CD4-positive, alpha-beta memory T cell (primary cell): ENCODE data around the gene MOAP1. TPM values are rescaled to one million over a fixed set of nuclear protein-coding genes. Genes with fewer than 3 reads are reported as not detected.

Experiments
- CTCF ChIA-PET: fragments of 350-600 bp; sonication (Branson Sonifier 250); formaldehyde crosslinking; loops from one replicate; lab custom pipeline; 2021; ENCODE audit warnings: inconsistent platforms; ENCODE audit not compliant: partially characterized antibody; lab: Charles Lee
- POLR2A ChIA-PET: fragments of 350-600 bp; sonication (Branson Sonifier 250); formaldehyde crosslinking; loops from one replicate; lab custom pipeline; 2021; ENCODE audit not compliant: partially characterized antibody; lab: Charles Lee
- DNase-seq, 5 donors: peaks; one replicate each; pipeline versions ENCODE4 v3.0.0 to v3.0.0-alpha.2; 2020 to 2022; ENCODE audit warnings: mixed read lengths in 1 of 5
- H3K27ac ChIP-seq: one replicate; pipeline ENCODE4 v1.7.0; 2013; ENCODE audit warnings: low read depth, low read length
- H3K27me3 ChIP-seq: 2 replicates; pipeline ENCODE4 v1.7.0; 2013; ENCODE audit warnings: mild to moderate bottlenecking, low read length, moderate library complexity; ENCODE audit not compliant: insufficient read depth
- H3K36me3 ChIP-seq: 2 replicates; pipeline ENCODE4 v1.7.0; 2013; ENCODE audit warnings: mild to moderate bottlenecking, low read length, moderate library complexity; ENCODE audit not compliant: insufficient read depth
- H3K4me1 ChIP-seq: 2 replicates; pipeline ENCODE4 v1.7.0; 2013; ENCODE audit warnings: mild to moderate bottlenecking, low read length, moderate library complexity; ENCODE audit not compliant: insufficient read depth
- H3K4me3 ChIP-seq, 2 donors: one replicate each; pipeline ENCODE4 v1.7.0; 2013; ENCODE audit warnings: low read length in 2 of 2, mild to moderate bottlenecking in 1 of 2
- H3K9me3 ChIP-seq, 2 donors: one replicate each; pipeline ENCODE4 v1.7.0; 2013; ENCODE audit warnings: low read length in 2 of 2, control low read depth in 1 of 2; ENCODE audit not compliant: control insufficient read depth in 1 of 2
- H3K27ac Mint-ChIP-seq, 7 donors: one replicate each; pipeline ENCODE4 v1.8.0; 2020 to 2021; ENCODE audit warnings: mixed read lengths in 7 of 7, mild to moderate bottlenecking in 6 of 7, inconsistent platforms in 3 of 7, moderate library complexity in 3 of 7
- H3K27me3 Mint-ChIP-seq, 2 donors: one replicate each; pipeline ENCODE4 v1.8.0; 2020 to 2021; ENCODE audit warnings: mixed read lengths in 2 of 2
- H3K36me3 Mint-ChIP-seq, 2 donors: one replicate each; pipeline ENCODE4 v1.8.0; 2020 to 2021; ENCODE audit warnings: mixed read lengths in 2 of 2, inconsistent platforms in 1 of 2, mild to moderate bottlenecking in 1 of 2
- H3K4me1 Mint-ChIP-seq, 4 donors: one replicate each; pipeline ENCODE4 v1.8.0; 2020 to 2021; ENCODE audit warnings: mixed read lengths in 4 of 4, mild to moderate bottlenecking in 1 of 4
- H3K4me3 Mint-ChIP-seq, 8 donors: one replicate each; pipeline ENCODE4 v1.8.0; 2020 to 2021; ENCODE audit warnings: mixed read lengths in 8 of 8, mild to moderate bottlenecking in 7 of 8, moderate library complexity in 6 of 8, inconsistent platforms in 3 of 8
- H3K9me3 Mint-ChIP-seq, 8 donors: one replicate each; pipeline ENCODE4 v1.8.0; 2020 to 2021; ENCODE audit warnings: mixed read lengths in 8 of 8, mild to moderate bottlenecking in 5 of 8, inconsistent platforms in 3 of 8, moderate library complexity in 1 of 8
- intact Hi-C: fragments of 100-400 bp; cut with micrococcal nuclease; formaldehyde crosslinking; loops from one replicate; pipeline ENCODE4 v1.15.1; 2023
- polyA plus RNA-seq, 2 donors: library from polyadenylated mRNA; unstranded; fragments of 300-500 nt; fragmentation: Illumina TruSeq; gene quantifications; one replicate each; pipeline ENCODE4 v1.2.3, GENCODE V29; 2021
- total RNA-seq, 2 experiments: library from RNA; stranded (reverse); gene quantifications; one replicate each; pipeline ENCODE4 v1.2.3, GENCODE V29; 2021

MOAP1 gene
- total and polyA plus RNA-seq, 4 experiments from 2014 or later = 39.0 to 108 (median 49.7) TPM

DNA sequence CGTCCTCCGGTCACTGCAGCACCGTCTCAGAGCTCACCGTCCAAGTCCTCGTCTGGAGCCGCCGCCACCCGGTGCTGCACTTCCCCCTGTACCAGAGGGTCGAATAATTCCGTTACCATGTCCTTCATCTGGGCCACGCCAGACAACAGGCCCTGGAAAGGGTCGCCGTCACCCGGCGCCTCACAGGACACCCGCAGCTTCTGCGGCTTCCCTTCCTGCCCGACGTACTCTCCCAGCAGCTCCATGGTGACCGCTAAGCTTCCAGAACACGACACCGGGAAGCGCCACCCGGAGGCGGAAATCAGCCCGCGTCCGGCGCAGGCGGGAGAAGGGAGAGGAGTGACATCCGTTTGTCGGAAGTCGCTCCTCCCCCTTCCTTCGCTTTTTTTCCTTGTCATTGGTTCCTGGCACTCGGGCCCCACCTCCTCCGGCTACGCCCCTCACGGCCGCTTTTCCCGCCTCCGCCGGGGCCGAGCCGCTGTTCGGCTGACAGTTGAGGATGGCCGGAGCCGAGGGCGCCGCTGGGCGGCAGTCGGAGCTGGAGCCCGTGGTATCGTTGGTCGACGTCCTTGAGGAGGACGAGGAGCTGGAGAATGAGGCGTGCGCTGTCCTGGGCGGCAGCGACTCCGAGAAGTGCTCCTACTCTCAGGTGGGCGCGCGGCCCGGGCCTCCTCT is 22.2 kb upstream of the MOAP1 start, which contains the start of the genes GON7 and UBR7:
TSS of gene GON7 (minus strand) at position 273 of the 675 bp plus-strand sequence. CDS start at position 245, 28 bp downstream.
TSS of gene UBR7 (plus strand) at position 464 of the 675 bp plus-strand sequence. CDS start at position 500, 36 bp downstream.
- ChIA-PET CTCF (interaction anchor here (1.0 to 5.4 kb wide), 8 partner anchors 12 to 94 kb away, joined by 3 to 41 read pairs (median 7); partner anchors contain the start of genes LYSET and MOAP1), POLR2A (interaction anchor here (1.0 to 5.7 kb wide), 7 partner anchors 12 to 93 kb away, joined by 3 to 85 read pairs (median 5); partner anchors contain the start of genes ITPK1, LYSET and MOAP1)
- Mint-ChIP-seq H3K27me3 (no peaks in the 10 kb centered on the region), H3K4me1 (peaks cover 27 to 50% (median 38%) of the 10 kb centered on the region in 4 donors), H3K9me3 (no peaks in the 10 kb centered on the region), H3K4me3 (peak within 1 kb of the TSS; percentile 89 to 99 (median 97)), H3K36me3 (peaks cover 0 to 23% of the 10 kb centered on the region in 2 donors), H3K27ac (peak within 1 kb of the TSS; percentile 90 to 97 (median 96))
- H3K27me3 ChIP-seq = no peaks in the 10 kb centered on the region
- peak within 1 kb of the TSS; percentile 73 to 99 for H3K4me3 ChIP-seq
- intact Hi-C loops = loop anchor here (1.0 to 2.0 kb wide), 2 partner anchors 22 to 126 kb away; partner anchors contain the start of genes BTBD7 and LYSET
- H3K27ac ChIP-seq = peak within 1 kb of the TSS; percentile 77
- peak; percentile 81 to 91 (median 85) for DNase-seq
- H3K4me1 ChIP-seq = peaks cover 42% of the 10 kb centered on the region
- no peaks in the 10 kb centered on the region for H3K9me3 ChIP-seq
- H3K36me3 ChIP-seq = peaks cover 6% of the 10 kb centered on the region

DNA sequence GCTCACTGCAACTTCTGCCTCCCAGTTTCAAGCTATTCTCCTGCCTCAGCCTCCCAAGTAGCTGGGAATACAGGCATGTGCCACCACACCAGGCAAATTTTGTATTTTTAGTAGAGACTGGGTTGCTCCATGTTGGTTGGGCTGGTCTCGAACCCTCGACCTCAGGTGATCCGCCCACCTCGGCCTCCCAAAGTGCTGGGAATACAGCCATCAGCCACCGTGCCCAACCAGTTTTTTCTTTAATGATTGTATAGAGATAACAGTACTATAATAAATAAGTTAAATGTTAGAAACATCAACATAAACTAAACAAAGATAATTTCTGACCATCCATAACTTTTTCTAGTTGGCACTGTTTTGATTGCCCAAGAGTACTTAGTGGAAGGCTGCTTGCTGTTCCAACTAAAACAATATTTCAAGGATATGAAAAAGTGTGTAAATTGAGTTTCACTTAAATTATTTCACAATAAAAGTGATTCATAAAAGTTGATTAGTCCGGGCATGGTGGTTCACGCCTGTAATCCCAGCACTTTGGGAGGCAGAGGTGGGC is 16.5 kb upstream of the MOAP1 start:
- Mint-ChIP-seq H3K9me3 (no peaks in the 10 kb centered on the region), H3K36me3 (peaks cover 0 to 10% of the 10 kb centered on the region in 2 donors), H3K4me3 (no peak overlapping the region), H3K27ac (peak overlapping the region in 1 of 7 donors; percentile 47), H3K4me1 (peaks cover 14 to 27% (median 19%) of the 10 kb centered on the region in 4 donors), H3K27me3 (no peaks in the 10 kb centered on the region)
- ChIA-PET POLR2A (no interaction called here), CTCF (no interaction called here)
- H3K36me3 ChIP-seq = no peaks in the 10 kb centered on the region
- H3K4me1 ChIP-seq = peaks cover 19% of the 10 kb centered on the region
- no peak for DNase-seq
- H3K27me3 ChIP-seq = no peaks in the 10 kb centered on the region
- no peak overlapping the region for H3K4me3 ChIP-seq
- no peaks in the 10 kb centered on the region for H3K9me3 ChIP-seq
- no peak overlapping the region for H3K27ac ChIP-seq
- intact Hi-C loops = no loop called here

DNA sequence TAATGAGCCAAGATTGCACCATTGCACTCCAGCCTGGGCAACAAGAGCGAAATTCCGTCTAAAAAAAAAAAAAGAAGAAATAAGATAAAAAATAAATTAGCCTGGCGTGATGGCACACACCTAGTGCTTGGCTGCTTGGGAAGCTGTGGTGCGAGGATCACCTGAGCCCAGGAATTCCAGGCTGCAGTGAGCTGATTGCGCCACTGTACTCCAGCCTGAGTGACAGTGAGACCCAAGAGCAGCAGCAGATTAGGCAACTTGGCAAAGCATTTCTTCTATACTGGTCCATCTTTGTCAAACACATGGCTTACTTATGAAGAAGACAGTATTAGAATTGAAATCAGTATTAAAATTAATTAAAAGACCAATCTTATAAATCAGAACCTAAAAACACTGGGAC is 15.9 kb upstream of the MOAP1 start:
- intact Hi-C loops = no loop called here
- no peak overlapping the region for H3K27ac Mint-ChIP-seq
- no peaks in the 10 kb centered on the region for H3K9me3 Mint-ChIP-seq
- H3K4me1 Mint-ChIP-seq = peaks cover 10 to 20% (median 13%) of the 10 kb centered on the region in 4 donors
- Histone ChIP-seq H3K4me1 (peaks cover 13% of the 10 kb centered on the region), H3K4me3 (no peak overlapping the region), H3K27ac (no peak overlapping the region), H3K9me3 (no peaks in the 10 kb centered on the region), H3K36me3 (no peaks in the 10 kb centered on the region), H3K27me3 (no peaks in the 10 kb centered on the region)
- H3K27me3 Mint-ChIP-seq = no peaks in the 10 kb centered on the region
- H3K36me3 Mint-ChIP-seq = peaks cover 0 to 6% of the 10 kb centered on the region in 2 donors
- CTCF ChIA-PET = no interaction called here
- POLR2A ChIA-PET = interaction anchor here (1.4 kb wide), 1 partner anchor 17 kb away, joined by 3 read pairs; no protein-coding TSS in a partner anchor
- H3K4me3 Mint-ChIP-seq = no peak overlapping the region
- DNase-seq = no peak

DNA sequence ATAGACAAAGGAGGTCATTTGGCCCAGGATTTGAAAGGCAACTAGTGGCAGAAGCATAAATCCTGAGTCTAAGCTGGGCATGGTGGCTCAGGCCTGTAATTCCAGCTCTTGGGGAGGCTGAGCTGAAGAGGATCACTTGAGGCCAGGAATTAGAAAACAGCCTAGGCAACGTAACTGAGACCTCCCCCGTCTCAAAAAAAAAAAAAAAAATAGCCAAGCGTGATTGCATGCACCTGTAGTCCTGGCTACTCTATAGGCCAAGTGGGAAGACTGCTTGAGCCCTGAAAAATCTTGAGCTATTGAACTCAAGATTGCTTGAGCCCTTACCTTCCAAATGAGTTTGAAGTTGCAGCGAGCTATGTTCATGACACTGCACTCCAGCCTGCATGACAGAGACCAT is 14.3 kb upstream of the MOAP1 start:
- DNase-seq = no peak
- CTCF ChIA-PET = interaction anchor here (1.3 to 1.4 kb wide), 2 partner anchors 10 to 14 kb away, joined by 4 read pairs; partner anchors contain the start of genes LYSET and MOAP1
- Mint-ChIP-seq H3K27me3 (no peaks in the 10 kb centered on the region), H3K4me1 (peaks cover 0 to 5% (median under 1%) of the 10 kb centered on the region in 4 donors), H3K9me3 (no peaks in the 10 kb centered on the region), H3K27ac (peak overlapping the region in 1 of 7 donors; percentile 29), H3K4me3 (no peak overlapping the region), H3K36me3 (peaks cover 0 to 5% of the 10 kb centered on the region in 2 donors)
- no peaks in the 10 kb centered on the region for H3K4me1 ChIP-seq
- POLR2A ChIA-PET = interaction anchor here (0.7 to 1.4 kb wide), 3 partner anchors 12 to 15 kb away, joined by 3 read pairs; partner anchors contain the start of genes LYSET and MOAP1
- H3K9me3 ChIP-seq = no peaks in the 10 kb centered on the region
- no peak overlapping the region for H3K27ac ChIP-seq
- no peak overlapping the region for H3K4me3 ChIP-seq
- no peaks in the 10 kb centered on the region for H3K27me3 ChIP-seq
- no peaks in the 10 kb centered on the region for H3K36me3 ChIP-seq
- intact Hi-C loops = no loop called here

DNA sequence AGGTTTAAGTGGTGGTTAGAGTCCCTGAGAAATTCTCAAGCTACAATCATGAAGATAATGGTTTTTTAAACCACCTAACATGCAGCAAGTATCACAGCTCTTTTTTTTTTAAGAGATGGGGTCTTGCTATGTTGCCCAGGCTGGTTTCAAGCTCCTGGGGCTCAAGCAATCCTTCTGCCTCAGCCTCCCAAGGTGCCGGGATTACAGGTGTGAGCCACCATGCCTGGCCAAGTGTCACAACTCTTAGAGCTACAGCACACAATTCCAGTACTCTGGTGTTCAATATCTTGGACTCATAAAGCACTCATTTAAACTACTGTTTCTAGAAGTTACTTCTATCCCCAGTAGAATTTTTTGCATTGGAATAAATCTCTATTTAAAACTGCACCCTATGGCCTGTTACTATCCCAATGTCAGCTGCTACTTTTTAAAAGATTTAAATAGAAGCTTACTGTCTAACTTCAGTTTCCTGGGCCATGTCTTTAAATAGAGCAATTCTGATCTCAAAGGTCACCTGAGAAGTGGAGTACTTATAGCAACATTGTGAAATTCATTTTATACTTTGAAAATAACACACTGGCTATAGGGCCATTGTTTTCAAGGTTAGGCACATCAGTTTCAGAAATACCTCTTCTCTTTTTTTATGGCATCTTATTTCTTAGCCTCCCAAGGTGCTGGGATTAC is 10.8 kb upstream of the MOAP1 start:
- Histone ChIP-seq H3K4me1 (no peaks in the 10 kb centered on the region), H3K27me3 (no peaks in the 10 kb centered on the region), H3K27ac (no peak overlapping the region), H3K4me3 (no peak overlapping the region), H3K9me3 (no peaks in the 10 kb centered on the region), H3K36me3 (no peaks in the 10 kb centered on the region)
- ChIA-PET CTCF (interaction anchor here (0.9 to 1.6 kb wide), 4 partner anchors 9 to 17 kb away, joined by 3 to 6 read pairs (median 4); partner anchors contain the start of genes GON7, LYSET and UBR7), POLR2A (interaction anchor here (0.6 to 1.5 kb wide), 2 partner anchors 11 to 38 kb away, joined by 3 to 7 read pairs; partner anchors contain the start of genes GON7 and UBR7)
- H3K27ac Mint-ChIP-seq = no peak overlapping the region
- H3K9me3 Mint-ChIP-seq = no peaks in the 10 kb centered on the region
- no peaks in the 10 kb centered on the region for H3K27me3 Mint-ChIP-seq
- no peak for DNase-seq
- H3K4me1 Mint-ChIP-seq = peaks cover 0 to 4% (median 1%) of the 10 kb centered on the region in 4 donors
- no peaks in the 10 kb centered on the region for H3K36me3 Mint-ChIP-seq
- intact Hi-C loops = no loop called here
- no peak overlapping the region for H3K4me3 Mint-ChIP-seq

DNA sequence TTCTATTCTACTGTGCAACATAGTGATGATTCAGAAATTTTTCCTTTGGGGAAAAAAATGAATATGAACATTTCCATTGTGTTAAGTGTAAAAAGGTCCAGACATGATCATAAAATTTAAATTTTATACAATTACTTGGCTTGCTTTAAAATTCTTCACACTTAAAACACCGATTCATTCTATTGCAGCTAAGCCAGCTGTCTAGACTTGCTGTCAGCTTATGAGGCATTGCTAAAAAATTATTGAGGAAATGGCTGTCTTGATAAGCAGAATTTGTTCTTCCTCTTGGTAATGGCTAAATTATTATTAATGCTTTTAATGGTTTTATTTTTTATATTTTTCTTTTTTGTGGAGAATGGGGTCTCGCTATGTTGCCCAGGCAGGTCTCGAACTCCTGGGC is 2.3 kb upstream of the MOAP1 start:
- Histone ChIP-seq H3K4me1 (peaks cover 37% of the 10 kb centered on the region), H3K27ac (no peak overlapping the region), H3K27me3 (no peaks in the 10 kb centered on the region), H3K9me3 (no peaks in the 10 kb centered on the region), H3K36me3 (peaks cover 5% of the 10 kb centered on the region), H3K4me3 (no peak overlapping the region)
- H3K36me3 Mint-ChIP-seq = peaks cover 7 to 20% of the 10 kb centered on the region in 2 donors
- H3K4me3 Mint-ChIP-seq = peak overlapping the region in 1 of 8 donors; percentile 65
- DNase-seq = no peak
- H3K27ac Mint-ChIP-seq = peak overlapping the region in 3 of 7 donors; percentile 87 to 92 (median 88)
- no peaks in the 10 kb centered on the region for H3K9me3 Mint-ChIP-seq
- H3K4me1 Mint-ChIP-seq = peaks cover 26 to 40% (median 35%) of the 10 kb centered on the region in 4 donors
- H3K27me3 Mint-ChIP-seq = no peaks in the 10 kb centered on the region
- ChIA-PET CTCF (interaction anchor here (1.0 to 5.6 kb wide), 5 partner anchors 8 to 73 kb away, joined by 4 to 41 read pairs (median 15); partner anchors contain the start of genes GON7 and UBR7), POLR2A (interaction anchor here (0.6 to 2.1 kb wide), 3 partner anchors 12 to 461 kb away, joined by 3 to 10 read pairs (median 3); partner anchors contain the start of genes GON7 and UBR7)
- intact Hi-C loops = loop anchor here (10.0 kb wide), 1 partner anchor 392 kb away; the partner anchor contains the start of gene GOLGA5
